ENCODE measurements around the gene ULK4.

DNA sequence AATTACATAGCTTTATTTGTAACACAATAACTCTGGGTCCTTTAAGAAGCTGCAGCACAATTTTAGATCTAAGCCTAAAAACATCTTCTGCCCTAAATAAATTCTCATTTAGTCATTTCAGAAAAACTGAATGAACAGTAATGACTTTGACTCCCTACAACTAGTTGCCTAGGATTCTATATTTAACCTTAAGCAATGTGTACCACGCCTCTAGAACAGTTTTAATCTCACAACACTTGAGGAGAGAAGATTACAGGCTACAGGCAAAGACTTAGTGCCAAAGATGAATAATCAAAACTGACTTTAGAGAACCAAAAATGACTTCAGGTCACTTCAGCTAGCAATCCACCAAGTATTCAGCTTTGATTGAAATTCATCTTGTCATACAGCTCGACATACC, 192.8 kb downstream of the ULK4 start:
- TF ChIP-seq, protein P1, sequence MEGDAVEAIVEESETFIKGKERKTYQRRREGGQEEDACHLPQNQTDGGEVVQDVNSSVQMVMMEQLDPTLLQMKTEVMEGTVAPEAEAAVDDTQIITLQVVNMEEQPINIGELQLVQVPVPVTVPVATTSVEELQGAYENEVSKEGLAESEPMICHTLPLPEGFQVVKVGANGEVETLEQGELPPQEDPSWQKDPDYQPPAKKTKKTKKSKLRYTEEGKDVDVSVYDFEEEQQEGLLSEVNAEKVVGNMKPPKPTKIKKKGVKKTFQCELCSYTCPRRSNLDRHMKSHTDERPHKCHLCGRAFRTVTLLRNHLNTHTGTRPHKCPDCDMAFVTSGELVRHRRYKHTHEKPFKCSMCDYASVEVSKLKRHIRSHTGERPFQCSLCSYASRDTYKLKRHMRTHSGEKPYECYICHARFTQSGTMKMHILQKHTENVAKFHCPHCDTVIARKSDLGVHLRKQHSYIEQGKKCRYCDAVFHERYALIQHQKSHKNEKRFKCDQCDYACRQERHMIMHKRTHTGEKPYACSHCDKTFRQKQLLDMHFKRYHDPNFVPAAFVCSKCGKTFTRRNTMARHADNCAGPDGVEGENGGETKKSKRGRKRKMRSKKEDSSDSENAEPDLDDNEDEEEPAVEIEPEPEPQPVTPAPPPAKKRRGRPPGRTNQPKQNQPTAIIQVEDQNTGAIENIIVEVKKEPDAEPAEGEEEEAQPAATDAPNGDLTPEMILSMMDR (conservative IDR thresholded peaks at IDR 0.05): no peak
- TF ChIP-seq EZH2 (IDR thresholded peaks at IDR 0.05; ENCODE audit: low read depth): no peak
